Retinal pigment epithelial cell (primary cell): Measurements from ENCODE around the gene MTA1.

ENCODE experiments used
- DNase-seq: peaks from one replicate; pipeline ENCODE4 v3.0.0-alpha.2; 2010; ENCODE audit warnings: low read depth
- H3K4me3 ChIP-seq: 2 replicates; pipeline ENCODE4 v1.5.1; 2011; ENCODE audit warnings: mild to moderate bottlenecking, low read length, control low read depth, moderate library complexity
- CTCF ChIP-seq: conservative IDR thresholded peaks from 2 replicates; pipeline ENCODE4 v1.5.1; 2011; ENCODE audit warnings: low read depth, low read length, control low read depth, inconsistent platforms

MTA1 gene

GRCh38 chr14:105502446-105503295, 83.0 kb downstream of the MTA1 start:
- H3K4me3 ChIP-seq: no peak overlapping the region
- no peak for TF ChIP-seq CTCF
- DNase-seq: no peak

DNA sequence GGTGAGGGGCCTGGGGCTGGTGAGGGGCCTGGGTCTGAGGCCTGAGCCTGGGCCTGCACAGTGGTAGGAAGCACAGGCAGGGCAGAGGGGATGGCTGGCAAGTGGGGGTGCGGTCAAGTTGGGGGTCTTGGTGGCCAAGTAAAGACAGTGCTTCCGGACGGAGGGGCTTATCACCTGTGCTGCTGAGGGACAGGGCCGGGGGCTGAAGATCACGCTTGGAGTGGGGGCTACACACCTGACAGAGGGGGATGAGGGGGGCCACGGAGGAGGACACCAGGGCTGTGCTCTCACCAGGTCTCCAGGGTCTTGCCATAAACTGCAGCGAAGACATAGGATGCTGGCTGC, 83.6 kb downstream of the MTA1 start:
- TF ChIP-seq CTCF: no peak
- H3K4me3 ChIP-seq: no peak overlapping the region
- DNase-seq: no peak

DNA sequence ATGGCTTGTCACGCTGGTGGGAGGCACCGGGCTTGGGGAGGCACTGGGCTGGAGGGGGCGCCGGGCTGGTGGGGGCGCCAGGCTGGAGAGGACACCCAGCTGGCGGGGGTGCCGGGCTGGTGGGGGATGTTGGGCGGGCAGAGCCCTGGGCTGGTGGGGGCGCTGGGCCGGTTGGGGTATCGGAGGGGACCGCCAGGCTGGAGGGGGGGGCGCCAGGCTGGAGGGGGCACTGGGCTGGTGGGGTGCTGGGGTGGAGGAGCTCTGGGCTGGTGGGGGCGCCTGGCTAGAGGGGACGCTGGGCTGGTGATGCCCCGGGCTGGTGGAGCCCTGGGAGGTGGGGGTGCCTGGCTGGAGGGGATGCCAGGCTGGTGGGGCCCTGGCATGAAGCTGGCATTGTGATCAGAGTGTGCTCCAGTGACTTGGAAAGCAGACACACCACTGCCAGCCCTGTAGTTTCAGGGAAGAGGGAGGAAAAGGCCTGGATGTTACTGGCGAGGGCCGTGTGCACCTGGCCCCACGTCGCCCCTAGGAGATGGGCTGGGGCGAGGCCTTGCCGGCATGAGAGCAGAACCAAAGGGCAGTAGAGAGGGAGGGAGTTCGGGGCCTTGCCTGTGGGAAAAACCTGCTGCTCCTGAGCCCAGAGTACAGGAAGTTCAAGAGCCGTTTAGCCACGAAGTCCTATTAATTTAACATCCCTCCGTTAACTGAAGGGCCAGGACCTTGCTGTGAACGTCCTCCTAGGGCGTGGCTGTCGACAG, 84.5 kb downstream of the MTA1 start:
- no peak for DNase-seq
- no peak for TF ChIP-seq CTCF

DNA sequence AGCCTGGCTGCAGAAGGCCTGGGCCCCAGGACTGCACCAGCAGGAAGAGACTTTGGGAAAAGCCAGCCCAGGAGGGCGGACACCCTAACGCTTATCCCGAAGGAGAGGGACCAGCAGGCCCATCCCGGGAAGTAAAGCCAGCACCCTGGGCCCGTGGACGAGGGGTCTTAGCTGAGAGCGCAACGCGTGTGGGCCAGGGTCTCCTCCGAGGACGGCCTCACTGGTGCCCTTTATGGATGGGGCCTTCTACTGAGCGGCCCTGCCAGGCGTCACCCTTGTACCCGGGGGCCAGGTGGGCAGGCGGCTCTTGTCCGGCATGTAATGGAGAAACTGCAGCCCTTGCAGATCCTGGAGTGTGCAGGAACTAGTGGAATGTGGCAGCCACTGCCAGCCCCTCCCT, 85.5 kb downstream of the MTA1 start:
- no peak for TF ChIP-seq CTCF
- no peak overlapping the region for H3K4me3 ChIP-seq
- no peak for DNase-seq

More for the DNA sequence above, 84.5 kb downstream of the MTA1 start:
- H3K4me3 ChIP-seq: no peak overlapping the region

DNA sequence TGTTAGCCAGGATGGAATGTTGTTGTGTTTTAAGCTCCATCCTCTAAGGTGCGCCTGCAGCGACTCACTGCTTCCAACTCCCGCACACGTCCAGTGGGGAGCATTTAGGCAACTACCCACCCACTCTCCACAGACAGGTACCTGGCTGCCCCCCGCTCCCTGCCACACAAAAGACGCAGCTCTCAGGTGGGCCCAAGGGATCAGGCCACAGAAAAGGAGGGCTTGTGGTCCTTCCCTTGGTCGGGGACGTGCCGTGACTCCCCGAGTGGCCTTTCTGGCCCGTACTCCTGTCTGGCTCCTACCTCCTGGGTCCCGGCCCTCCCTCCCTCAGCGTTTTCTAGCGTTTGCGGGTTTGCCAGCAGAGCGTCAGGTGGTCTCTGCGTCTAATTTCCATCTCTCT, 87.6 kb downstream of the MTA1 start:
- TF ChIP-seq CTCF: no peak
- no peak for DNase-seq
- H3K4me3 ChIP-seq: no peak overlapping the region

DNA sequence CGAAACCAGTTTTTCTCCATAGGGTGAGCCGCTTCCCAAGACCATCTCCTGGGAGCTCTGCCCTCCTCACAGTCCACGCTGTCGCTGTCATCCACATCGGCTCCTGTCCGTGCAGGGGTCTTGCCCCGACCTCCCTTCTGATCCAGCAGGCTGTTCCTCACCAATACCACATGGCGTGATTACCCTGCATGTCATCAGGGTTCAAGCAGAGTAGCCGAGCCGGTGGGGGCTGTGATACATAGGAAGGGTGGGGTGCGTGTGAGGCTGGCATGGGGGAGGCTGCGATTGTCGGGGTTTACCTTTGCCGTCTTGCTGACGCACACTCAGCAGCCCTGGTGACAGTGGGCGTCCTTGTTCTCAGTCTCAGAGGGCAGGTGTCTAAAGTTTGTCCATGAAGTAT, 88.4 kb downstream of the MTA1 start:
- DNase-seq: no peak

More for the DNA sequence above, 88.4 kb downstream of the MTA1 start:
- no peak for TF ChIP-seq CTCF
- no peak overlapping the region for H3K4me3 ChIP-seq
